ENCODE measurements around the gene ERVK3-1. TPM values are rescaled to one million over a fixed set of nuclear protein-coding genes. Genes with fewer than 3 reads are reported as not detected.

The ERVK3-1 gene
- polyA plus RNA-seq, 2 of the 4 experiments (the other 2 are of a cell fraction): 109 to 142 TPM

DNA sequence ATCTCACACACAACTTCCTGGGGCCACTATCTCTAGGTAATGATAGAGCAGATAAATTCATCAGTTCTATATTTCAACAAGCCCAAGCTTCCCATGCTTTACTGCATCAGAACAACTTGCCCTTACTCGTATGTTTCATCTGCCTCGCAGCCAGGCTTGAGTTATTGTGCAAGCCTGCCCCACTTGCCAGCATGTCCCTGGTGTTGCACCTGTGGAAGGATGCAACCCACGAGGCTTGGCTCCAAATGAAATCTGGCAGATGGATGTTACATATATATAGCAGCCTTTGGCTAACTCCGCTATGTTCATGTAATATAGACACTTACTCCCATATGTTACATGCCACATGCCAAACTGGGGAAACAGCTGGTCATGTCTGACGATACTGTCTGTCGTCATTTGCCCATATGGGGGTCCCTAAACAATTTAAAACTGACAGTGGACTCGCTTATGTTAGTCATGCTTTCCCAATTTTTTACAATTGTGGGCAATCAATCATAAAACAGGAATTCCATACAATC lies 6.2 kb downstream of the ERVK3-1 start:
- H3K4me3 ChIP-seq: no peak overlapping the region
- no peak for TF ChIP-seq ZNF302 (CRISPR knock-in tag; IDR thresholded peaks at IDR 0.05)
- no peak for TF ChIP-seq SREBF2 (IDR thresholded peaks at IDR 0.05)
- TF ChIP-seq RNF2 (IDR thresholded peaks at IDR 0.05; ENCODE audit: borderline replicate concordance, low read depth): no peak
- TF ChIP-seq, protein P1, sequence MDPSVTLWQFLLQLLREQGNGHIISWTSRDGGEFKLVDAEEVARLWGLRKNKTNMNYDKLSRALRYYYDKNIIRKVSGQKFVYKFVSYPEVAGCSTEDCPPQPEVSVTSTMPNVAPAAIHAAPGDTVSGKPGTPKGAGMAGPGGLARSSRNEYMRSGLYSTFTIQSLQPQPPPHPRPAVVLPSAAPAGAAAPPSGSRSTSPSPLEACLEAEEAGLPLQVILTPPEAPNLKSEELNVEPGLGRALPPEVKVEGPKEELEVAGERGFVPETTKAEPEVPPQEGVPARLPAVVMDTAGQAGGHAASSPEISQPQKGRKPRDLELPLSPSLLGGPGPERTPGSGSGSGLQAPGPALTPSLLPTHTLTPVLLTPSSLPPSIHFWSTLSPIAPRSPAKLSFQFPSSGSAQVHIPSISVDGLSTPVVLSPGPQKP (IDR thresholded peaks at IDR 0.05; ENCODE audit: low read depth, low read length): no peak
- TF ChIP-seq FOSB (CRISPR knock-in tag; IDR thresholded peaks at IDR 0.05): no peak
- no peak for TF ChIP-seq ESRRA (IDR thresholded peaks at IDR 0.05; ENCODE audit: borderline replicate concordance, low read length)
- TF ChIP-seq HOXB5 (CRISPR knock-in tag; IDR thresholded peaks at IDR 0.05): no peak
- no peak for TF ChIP-seq ZFP36 (IDR thresholded peaks at IDR 0.05; ENCODE audit: borderline replicate concordance, partially characterized antibody)
- no peak for TF ChIP-seq BHLHE40 (IDR thresholded peaks at IDR 0.05; ENCODE audit: low read depth, low read length)
- no peak for TF ChIP-seq GATA3 (IDR thresholded peaks at IDR 0.05; ENCODE audit: borderline replicate concordance)
- no peak for TF ChIP-seq EHMT2 (IDR thresholded peaks at IDR 0.05; ENCODE audit: low read depth)
- no peak for TF ChIP-seq CBX8 (IDR thresholded peaks at IDR 0.05)
- TF ChIP-seq TFCP2L1 (CRISPR knock-in tag; IDR thresholded peaks at IDR 0.05): no peak
- no peak for TF ChIP-seq RCOR1 (IDR thresholded peaks at IDR 0.05; ENCODE audit: low read depth, low read length)
- TF ChIP-seq, protein P2, sequence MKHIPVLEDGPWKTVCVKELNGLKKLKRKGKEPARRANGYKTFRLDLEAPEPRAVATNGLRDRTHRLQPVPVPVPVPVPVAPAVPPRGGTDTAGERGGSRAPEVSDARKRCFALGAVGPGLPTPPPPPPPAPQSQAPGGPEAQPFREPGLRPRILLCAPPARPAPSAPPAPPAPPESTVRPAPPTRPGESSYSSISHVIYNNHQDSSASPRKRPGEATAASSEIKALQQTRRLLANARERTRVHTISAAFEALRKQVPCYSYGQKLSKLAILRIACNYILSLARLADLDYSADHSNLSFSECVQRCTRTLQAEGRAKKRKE (CRISPR knock-in tag; IDR thresholded peaks at IDR 0.05; ENCODE audit: low read depth): no peak
- no peak overlapping the region for H3K27ac ChIP-seq
- H3K4me2 ChIP-seq: no peak overlapping the region
- 93% methylated on average over 7 of the region's 7 CpGs for WGBS (ENCODE audit: missing lambda C conversion rate)
- DNase-seq (ENCODE audit: low read depth in 1 of 2, low spot score in 1 of 2) (no peak), FAIRE-seq (no peak), ATAC-seq (no peak)
- POLR2A ChIA-PET: no interaction called here
- H3K4me1 ChIP-seq: no peaks in the 10 kb centered on the region
- CTCF ChIA-PET: interaction anchor here (0.6 to 1.4 kb wide), 3 partner anchors 8 to 13 kb away, joined by 3 to 4 read pairs (median 3); no protein-coding TSS in a partner anchor
- peaks cover 60% of the 10 kb centered on the region for H3K9me3 ChIP-seq

DNA sequence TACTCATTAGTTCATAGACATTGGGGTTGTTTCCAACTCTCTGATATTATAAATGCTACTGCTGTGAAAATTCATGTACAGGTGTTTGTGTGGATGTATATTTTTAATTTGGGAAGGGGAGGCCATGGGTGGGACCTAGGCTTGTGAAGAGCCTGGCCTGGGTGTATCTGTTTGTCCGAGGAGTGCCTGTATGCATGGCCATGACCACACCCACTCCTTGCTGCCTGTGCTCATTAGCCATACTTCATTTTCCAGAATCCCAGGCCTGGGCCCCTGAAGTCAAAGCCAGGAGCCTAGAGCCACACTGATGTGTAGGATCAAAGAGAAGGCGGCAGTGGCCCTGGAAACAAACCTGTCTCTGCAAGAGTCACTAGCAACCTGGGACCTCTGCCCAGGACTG lies 10.4 kb downstream of the ERVK3-1 start:
- Histone ChIP-seq H3K4me2 (no peak overlapping the region), H3K9me3 (peaks cover 52% of the 10 kb centered on the region), H3K27ac (no peak overlapping the region), H3K4me1 (no peaks in the 10 kb centered on the region), H3K4me3 (no peak overlapping the region)
- POLR2A ChIA-PET: no interaction called here
- FAIRE-seq (no peak), ATAC-seq (no peak), DNase-seq (ENCODE audit: low read depth in 1 of 2, low spot score in 1 of 2) (no peak)
- no peak for TF ChIP-seq POLR2AphosphoS2 (conservative IDR thresholded peaks at IDR 0.05; ENCODE audit: low read length)
- no peak for TF ChIP-seq RFX5 (IDR thresholded peaks at IDR 0.05)
- no peak for TF ChIP-seq HOXB5 (CRISPR knock-in tag; IDR thresholded peaks at IDR 0.05)
- no peak for TF ChIP-seq FOSB (CRISPR knock-in tag; IDR thresholded peaks at IDR 0.05)
- TF ChIP-seq SMC3 (IDR thresholded peaks at IDR 0.05): no peak
- no peak for TF ChIP-seq GATA3 (IDR thresholded peaks at IDR 0.05; ENCODE audit: borderline replicate concordance)
- TF ChIP-seq, protein P3, sequence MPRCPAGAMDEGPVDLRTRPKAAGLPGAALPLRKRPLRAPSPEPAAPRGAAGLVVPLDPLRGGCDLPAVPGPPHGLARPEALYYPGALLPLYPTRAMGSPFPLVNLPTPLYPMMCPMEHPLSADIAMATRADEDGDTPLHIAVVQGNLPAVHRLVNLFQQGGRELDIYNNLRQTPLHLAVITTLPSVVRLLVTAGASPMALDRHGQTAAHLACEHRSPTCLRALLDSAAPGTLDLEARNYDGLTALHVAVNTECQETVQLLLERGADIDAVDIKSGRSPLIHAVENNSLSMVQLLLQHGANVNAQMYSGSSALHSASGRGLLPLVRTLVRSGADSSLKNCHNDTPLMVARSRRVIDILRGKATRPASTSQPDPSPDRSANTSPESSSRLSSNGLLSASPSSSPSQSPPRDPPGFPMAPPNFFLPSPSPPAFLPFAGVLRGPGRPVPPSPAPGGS (IDR thresholded peaks at IDR 0.05): no peak
- no peak for TF ChIP-seq RCOR1 (IDR thresholded peaks at IDR 0.05; ENCODE audit: low read depth, low read length)
- WGBS (ENCODE audit: missing lambda C conversion rate): 88% methylated on average over 2 of the region's 2 CpGs
- CTCF ChIA-PET: interaction anchor here (1.2 kb wide), 1 partner anchor 11 kb away, joined by 3 read pairs; no protein-coding TSS in a partner anchor

DNA sequence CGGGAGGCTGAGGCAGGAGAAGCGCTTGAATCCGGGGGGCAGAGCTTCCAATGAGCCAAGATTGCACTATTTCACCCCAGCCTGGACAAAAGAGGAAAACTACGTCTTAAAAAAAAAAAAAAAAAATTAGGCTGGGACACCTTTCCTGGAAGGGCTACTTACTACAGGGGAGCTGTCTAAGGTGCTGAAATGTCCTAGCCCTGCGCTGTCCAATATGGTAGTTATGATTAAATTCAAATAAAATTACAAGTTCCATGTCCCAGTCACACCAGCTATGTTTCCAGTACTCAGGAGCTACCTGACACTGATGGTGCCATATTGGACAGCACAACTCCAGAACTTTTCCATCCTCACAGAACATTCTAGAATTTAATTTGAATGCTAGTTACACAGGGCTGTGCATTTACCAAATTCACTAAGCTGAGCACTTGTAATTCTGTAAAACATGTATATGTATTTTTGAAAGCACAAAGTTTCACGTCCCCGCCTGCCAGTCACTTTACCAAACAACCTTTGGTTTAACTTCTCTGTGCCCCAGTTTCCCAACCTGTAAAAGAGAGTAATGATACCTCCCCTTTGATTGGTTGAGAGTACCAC lies 12.4 kb downstream of the ERVK3-1 start:
- ATAC-seq (peak; percentile 40 to 58; a peak in 4 of 6 replicates), FAIRE-seq (no peak), DNase-seq (ENCODE audit: low read depth in 1 of 2, low spot score in 1 of 2) (peak in 1 of 2 experiments; percentile 51)
- H3K4me2 ChIP-seq: no peak overlapping the region
- no peak overlapping the region for H3K27ac ChIP-seq
- 77% methylated on average over 7 of the region's 7 CpGs for WGBS (ENCODE audit: missing lambda C conversion rate)
- ChIA-PET CTCF (interaction anchor here (0.6 to 1.4 kb wide), 4 partner anchors 13 to 25 kb away, joined by 3 to 4 read pairs (median 4); no protein-coding TSS in a partner anchor), POLR2A (interaction anchor here (0.6 to 2.8 kb wide), 4 partner anchors 9 to 155 kb away, joined by 3 to 11 read pairs (median 6); partner anchors contain the start of genes ERVK3-1, ZNF497 and ZSCAN22)
- H3K4me1 ChIP-seq: no peaks in the 10 kb centered on the region
- H3K9me3 ChIP-seq: peaks cover 47% of the 10 kb centered on the region
- H3K4me3 ChIP-seq: no peak overlapping the region
- 0 out of 2 replicates have a peak, but pooled peaks have one; percentile 45 for TF ChIP-seq HOXB13 (CRISPR knock-in tag; IDR thresholded peaks at IDR 0.05; ENCODE audit: low read depth)
- TF ChIP-seq ZFP36 (IDR thresholded peaks at IDR 0.05; ENCODE audit: borderline replicate concordance, partially characterized antibody): no peak
- TF ChIP-seq, protein P4, sequence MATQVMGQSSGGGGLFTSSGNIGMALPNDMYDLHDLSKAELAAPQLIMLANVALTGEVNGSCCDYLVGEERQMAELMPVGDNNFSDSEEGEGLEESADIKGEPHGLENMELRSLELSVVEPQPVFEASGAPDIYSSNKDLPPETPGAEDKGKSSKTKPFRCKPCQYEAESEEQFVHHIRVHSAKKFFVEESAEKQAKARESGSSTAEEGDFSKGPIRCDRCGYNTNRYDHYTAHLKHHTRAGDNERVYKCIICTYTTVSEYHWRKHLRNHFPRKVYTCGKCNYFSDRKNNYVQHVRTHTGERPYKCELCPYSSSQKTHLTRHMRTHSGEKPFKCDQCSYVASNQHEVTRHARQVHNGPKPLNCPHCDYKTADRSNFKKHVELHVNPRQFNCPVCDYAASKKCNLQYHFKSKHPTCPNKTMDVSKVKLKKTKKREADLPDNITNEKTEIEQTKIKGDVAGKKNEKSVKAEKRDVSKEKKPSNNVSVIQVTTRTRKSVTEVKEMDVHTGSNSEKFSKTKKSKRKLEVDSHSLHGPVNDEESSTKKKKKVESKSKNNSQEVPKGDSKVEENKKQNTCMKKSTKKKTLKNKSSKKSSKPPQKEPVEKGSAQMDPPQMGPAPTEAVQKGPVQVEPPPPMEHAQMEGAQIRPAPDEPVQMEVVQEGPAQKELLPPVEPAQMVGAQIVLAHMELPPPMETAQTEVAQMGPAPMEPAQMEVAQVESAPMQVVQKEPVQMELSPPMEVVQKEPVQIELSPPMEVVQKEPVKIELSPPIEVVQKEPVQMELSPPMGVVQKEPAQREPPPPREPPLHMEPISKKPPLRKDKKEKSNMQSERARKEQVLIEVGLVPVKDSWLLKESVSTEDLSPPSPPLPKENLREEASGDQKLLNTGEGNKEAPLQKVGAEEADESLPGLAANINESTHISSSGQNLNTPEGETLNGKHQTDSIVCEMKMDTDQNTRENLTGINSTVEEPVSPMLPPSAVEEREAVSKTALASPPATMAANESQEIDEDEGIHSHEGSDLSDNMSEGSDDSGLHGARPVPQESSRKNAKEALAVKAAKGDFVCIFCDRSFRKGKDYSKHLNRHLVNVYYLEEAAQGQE (IDR thresholded peaks at IDR 0.05): peak; percentile 94
